Lung (tissue), 12 donors: ENCODE measurements around the gene CAMK2B. TPM values are rescaled to one million over a fixed set of nuclear protein-coding genes. Genes with fewer than 3 reads are reported as not detected.
A peak's percentile ranks its signal among the peaks of the same experiment; 100 is the strongest.

Experiments used
- ATAC-seq: fragments of 200-7000 bp; cut with Tn5 transposase; one replicate; pipeline ENCODE4 v1.9.1; 2020; ENCODE audit warnings: moderate number of reproducible peaks; ENCODE audit not compliant: insufficient read depth, low FRiP score
- DNase-seq, 3 donors: peaks; one replicate each; pipeline ENCODE4 v3.0.0-alpha.2; 2013 to 2017
- H3K27ac ChIP-seq, 2 donors: one replicate each; pipeline ENCODE4 v1.5.1; 2013; ENCODE audit warnings: mild to moderate bottlenecking in 2 of 2, moderate library complexity in 2 of 2, control low read depth in 1 of 2, inconsistent platforms in 1 of 2, low read depth in 1 of 2, low read length in 1 of 2
- H3K27me3 ChIP-seq, 3 donors: one replicate each; pipeline ENCODE4 v1.5.1; 2013; ENCODE audit warnings: low read length in 2 of 3; ENCODE audit not compliant: control insufficient read depth in 3 of 3, insufficient read depth in 3 of 3
- H3K36me3 ChIP-seq, 4 donors: one replicate each; pipeline ENCODE4 v1.5.1; 2013; ENCODE audit warnings: low read length in 4 of 4, mild to moderate bottlenecking in 1 of 4, moderate library complexity in 1 of 4; ENCODE audit not compliant: control insufficient read depth in 4 of 4, insufficient read depth in 4 of 4
- H3K4me1 ChIP-seq, 5 donors: one replicate each; pipeline ENCODE4 v1.5.1; 2013; ENCODE audit warnings: low read length in 5 of 5, mild to moderate bottlenecking in 2 of 5, moderate library complexity in 1 of 5; ENCODE audit not compliant: control insufficient read depth in 5 of 5, insufficient read depth in 5 of 5
- H3K4me3 ChIP-seq: one replicate; pipeline ENCODE4 v1.5.1; 2013; ENCODE audit warnings: mild to moderate bottlenecking, control low read depth, moderate library complexity
- H3K9ac ChIP-seq, 2 donors: one replicate each; pipeline ENCODE4 v1.5.1; 2013; ENCODE audit warnings: low read length in 2 of 2, control low read depth in 1 of 2; ENCODE audit not compliant: insufficient read depth in 1 of 2
- H3K9me3 ChIP-seq, 4 donors: one replicate each; pipeline ENCODE4 v1.5.1; 2013; ENCODE audit warnings: low read length in 3 of 4, mild to moderate bottlenecking in 1 of 4, moderate library complexity in 1 of 4; ENCODE audit not compliant: control insufficient read depth in 4 of 4, insufficient read depth in 3 of 4
- WGBS, 2 donors: extraction: QIAGEN DNeasy Blood & Tissue Kit; methylation state at CpG; one replicate each; pipeline ENCODE4 v1.1.7; 2013; 5-methylcytosine and 5-hydroxymethylcytosine counted together
- polyA plus RNA-seq, 2 donors: library from polyadenylated mRNA; stranded (reverse); fragments of 200-250 nt; gene quantifications; one replicate each; pipeline ENCODE4 v1.2.1, GENCODE V29; 2013
- total RNA-seq, 2 donors: library from RNA; depleted of rRNA in 1 of 2; stranded (reverse); fragments of >200 nt in 1 of 2; gene quantifications; one replicate each; pipeline ENCODE4 v1.2.1, GENCODE V29; 2014 to 2021
- TF ChIP-seq, protein P1 (sequence below): IDR thresholded peaks from 2 replicates; pipeline ENCODE4 v1.5.1; 2012; ENCODE audit warnings: mild to moderate bottlenecking; ENCODE audit errors: control extremely low read depth, extremely low read depth
- donor health status: control.
- donor health status: control.
- donor health status: Bipolar disorder and iron deficiency.
- donor health status: healthy.
- donor health status: DM: yes; HTN: yes; CAD: no.

CAMK2B gene
- total and polyA plus RNA-seq, 4 donors, result 0.12 to 0.80 (median 0.33) TPM

GRCh38 chr7:44189286-44189992 is 136.0 kb downstream of the CAMK2B start, which contains the start of gene GCK:
TSS of gene GCK (minus strand) at chr7:44189439. CDS start at chr7:44188953, 486 bp downstream.
- no peak within 1 kb of the TSS for H3K27ac ChIP-seq
- H3K9ac ChIP-seq, result no peak within 1 kb of the TSS
- DNase-seq (no peak), ATAC-seq (no peak)
- H3K36me3 ChIP-seq, result no peaks in the 10 kb centered on the region
- peaks cover 0 to 6% (median 0%) of the 10 kb centered on the region in 3 donors for H3K27me3 ChIP-seq
- no peak within 1 kb of the TSS for H3K4me3 ChIP-seq
- 76 to 91% methylated on average over 11 of the region's 11 CpGs for WGBS, 2 donors
- H3K9me3 ChIP-seq, result no peaks in the 10 kb centered on the region
- H3K4me1 ChIP-seq, result peaks cover 0 to 13% (median 5%) of the 10 kb centered on the region in 5 donors
- TF ChIP-seq, protein P1, sequence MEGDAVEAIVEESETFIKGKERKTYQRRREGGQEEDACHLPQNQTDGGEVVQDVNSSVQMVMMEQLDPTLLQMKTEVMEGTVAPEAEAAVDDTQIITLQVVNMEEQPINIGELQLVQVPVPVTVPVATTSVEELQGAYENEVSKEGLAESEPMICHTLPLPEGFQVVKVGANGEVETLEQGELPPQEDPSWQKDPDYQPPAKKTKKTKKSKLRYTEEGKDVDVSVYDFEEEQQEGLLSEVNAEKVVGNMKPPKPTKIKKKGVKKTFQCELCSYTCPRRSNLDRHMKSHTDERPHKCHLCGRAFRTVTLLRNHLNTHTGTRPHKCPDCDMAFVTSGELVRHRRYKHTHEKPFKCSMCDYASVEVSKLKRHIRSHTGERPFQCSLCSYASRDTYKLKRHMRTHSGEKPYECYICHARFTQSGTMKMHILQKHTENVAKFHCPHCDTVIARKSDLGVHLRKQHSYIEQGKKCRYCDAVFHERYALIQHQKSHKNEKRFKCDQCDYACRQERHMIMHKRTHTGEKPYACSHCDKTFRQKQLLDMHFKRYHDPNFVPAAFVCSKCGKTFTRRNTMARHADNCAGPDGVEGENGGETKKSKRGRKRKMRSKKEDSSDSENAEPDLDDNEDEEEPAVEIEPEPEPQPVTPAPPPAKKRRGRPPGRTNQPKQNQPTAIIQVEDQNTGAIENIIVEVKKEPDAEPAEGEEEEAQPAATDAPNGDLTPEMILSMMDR, result no peak

DNA sequence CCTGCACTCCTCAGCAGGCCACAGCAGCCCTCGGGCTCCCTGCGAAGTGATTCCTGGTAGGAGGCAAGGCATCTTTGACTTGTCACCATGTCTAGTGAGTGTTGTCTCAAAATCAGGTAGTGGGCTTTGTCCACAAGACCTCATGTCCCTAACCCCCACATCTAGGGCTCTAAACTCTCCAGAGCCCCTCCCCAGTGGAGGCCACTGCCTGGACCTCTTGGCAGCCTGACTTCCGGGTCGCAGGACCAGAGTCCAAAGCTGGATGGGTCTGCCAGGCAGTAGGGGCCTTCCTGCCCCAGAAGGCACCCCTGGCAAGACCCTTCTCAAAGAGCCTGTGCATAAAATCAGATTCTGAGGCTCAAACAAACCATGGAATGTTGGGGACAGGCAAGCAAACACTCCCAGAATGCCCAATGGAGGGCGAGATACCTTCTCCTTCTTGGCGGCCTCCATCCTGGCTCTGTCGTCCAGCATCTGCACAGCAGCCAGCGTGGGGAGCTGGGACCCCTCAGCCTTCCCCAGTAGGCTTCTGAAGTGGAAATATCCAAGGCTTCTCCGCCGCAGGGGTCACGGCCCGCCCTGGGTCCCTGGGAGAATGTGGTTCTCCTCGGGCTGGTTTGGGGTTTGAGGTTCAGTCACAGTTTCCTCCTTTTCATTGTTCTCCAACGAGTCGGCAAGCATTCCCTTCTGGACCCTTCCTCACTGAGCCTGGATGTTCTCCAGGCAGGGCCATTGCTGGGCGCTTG is 136.7 kb downstream of the CAMK2B start:
- ATAC-seq, result no peak
- no peak for DNase-seq
- WGBS, 2 donors, result 76 to 79% methylated on average over 16 of the region's 16 CpGs

DNA sequence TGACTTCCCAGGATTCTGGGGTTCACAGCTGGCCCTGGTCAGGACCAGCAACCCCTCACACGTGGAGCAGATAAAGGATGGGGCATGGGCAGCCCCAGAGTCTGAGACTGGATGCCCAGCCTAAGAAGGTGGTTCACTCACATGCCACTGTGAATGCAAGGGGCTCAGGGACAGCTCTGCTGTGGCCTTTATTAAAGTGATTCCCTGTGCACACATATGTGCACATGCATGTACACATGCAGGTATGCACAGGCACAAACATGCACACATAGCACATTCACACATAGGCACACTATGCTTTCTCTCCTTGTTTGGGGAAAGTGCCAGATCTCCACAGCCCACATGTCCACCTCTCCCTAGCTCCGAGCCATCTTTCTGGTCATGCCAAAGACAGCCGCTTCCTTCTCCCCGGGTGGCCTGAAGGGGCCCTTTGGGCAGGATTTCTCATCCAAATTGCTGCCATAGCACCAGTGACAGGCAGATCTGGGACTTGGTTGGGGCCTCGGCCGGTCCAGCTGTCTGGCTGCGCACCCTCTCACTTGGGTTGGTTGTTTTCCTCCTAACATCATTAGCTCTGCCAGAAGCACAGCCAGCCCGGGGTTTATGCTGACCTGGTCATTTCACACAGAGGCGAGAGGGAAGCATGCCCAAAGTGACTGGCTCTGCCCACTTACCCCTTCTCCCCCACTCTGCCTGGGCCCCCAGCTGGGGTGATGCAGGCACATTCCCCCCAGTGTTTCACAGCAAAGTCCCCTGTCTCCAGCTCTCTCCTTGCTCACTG is 137.6 kb downstream of the CAMK2B start:
- H3K27me3 ChIP-seq, result peaks cover 0 to 11% (median 0%) of the 10 kb centered on the region in 3 donors
- no peak for ATAC-seq
- TF ChIP-seq, protein P1, result no peak
- peak; percentile 29 to 63 (median 52) for DNase-seq
- H3K36me3 ChIP-seq, result no peaks in the 10 kb centered on the region
- H3K9me3 ChIP-seq, result peaks cover 0 to 4% (median 0%) of the 10 kb centered on the region in 4 donors
- peak overlapping the region in 1 of 2 donors; percentile 26 for H3K9ac ChIP-seq
- H3K4me1 ChIP-seq, result peaks cover 0 to 13% (median 5%) of the 10 kb centered on the region in 5 donors
- H3K27ac ChIP-seq, result no peak overlapping the region
- no peak overlapping the region for H3K4me3 ChIP-seq
- 64 to 81% methylated on average over 9 of the region's 9 CpGs for WGBS, 2 donors

More for the DNA sequence above, 136.7 kb downstream of the CAMK2B start:
- H3K9me3 ChIP-seq, result no peaks in the 10 kb centered on the region
- no peak overlapping the region for H3K27ac ChIP-seq
- H3K9ac ChIP-seq, result no peak overlapping the region
- H3K4me3 ChIP-seq, result no peak overlapping the region
- peaks cover 0 to 13% (median 5%) of the 10 kb centered on the region in 5 donors for H3K4me1 ChIP-seq
- H3K36me3 ChIP-seq, result no peaks in the 10 kb centered on the region
- TF ChIP-seq, protein P1, result no peak
- H3K27me3 ChIP-seq, result peaks cover 0 to 6% (median 0%) of the 10 kb centered on the region in 3 donors
